ENCODE data around the gene OR8K1.

OR8K1 gene

DNA sequence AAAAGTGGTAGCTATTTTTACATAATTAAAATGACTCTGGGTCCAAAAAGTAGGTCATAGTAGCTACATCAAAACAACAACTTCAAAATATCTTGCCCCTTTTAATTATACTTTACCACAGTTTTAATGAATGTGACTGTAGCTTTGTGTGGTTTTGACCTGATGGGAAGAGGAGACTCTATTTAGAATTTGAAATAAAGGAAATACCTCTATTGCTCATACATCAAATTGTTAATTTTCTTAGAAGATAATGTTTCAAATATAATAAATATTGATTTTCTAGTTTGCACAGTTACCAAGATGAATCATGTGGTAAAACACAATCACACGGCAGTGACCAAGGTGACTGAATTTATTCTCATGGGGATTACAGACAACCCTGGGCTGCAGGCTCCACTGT is at the start of gene OR8K1:
OR8K1 (plus strand) TSS at position 301 of the 400 bp plus-strand sequence; CDS start at position 301, 0 bp downstream.
- no peak for DNase-seq

DNA sequence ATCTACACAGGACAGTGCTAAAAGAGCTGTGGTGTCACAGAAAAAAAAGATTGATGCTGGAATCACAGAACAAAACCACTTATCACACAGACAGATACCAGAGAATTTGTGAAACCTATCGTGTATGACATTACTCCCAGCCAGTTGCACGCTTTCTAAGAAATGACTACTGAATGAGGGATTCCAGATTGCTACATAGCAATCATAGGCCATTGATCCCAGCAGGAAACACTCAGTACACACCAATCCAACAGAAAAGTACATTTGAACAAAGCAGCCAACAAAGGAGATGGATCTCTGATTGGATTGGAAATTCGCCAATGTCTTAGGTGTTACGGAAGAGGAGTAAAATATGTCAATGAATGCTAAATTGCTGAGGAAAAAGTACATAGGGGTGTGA is 48.9 kb upstream of the OR8K1 start:
- DNase-seq: no peak

DNA sequence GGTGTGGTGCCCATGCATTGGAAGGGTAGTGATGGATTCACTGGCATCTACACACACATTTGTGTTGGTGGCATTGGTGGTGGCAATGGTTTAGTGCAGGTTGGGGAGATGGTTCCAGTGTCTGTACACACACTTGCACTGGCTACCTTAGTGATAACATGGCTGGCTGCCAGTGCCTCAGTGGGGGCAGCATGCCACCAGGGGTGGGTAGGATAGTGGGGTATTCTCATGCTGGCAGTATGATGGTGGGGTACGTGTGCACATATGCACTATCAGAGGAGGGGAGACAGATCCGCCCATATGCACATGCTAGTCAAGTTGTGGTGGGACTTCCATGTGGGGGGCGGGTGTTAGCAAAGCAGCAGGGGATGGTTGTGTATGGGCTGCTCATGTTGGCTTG is 38.0 kb upstream of the OR8K1 start:
- DNase-seq: no peak

DNA sequence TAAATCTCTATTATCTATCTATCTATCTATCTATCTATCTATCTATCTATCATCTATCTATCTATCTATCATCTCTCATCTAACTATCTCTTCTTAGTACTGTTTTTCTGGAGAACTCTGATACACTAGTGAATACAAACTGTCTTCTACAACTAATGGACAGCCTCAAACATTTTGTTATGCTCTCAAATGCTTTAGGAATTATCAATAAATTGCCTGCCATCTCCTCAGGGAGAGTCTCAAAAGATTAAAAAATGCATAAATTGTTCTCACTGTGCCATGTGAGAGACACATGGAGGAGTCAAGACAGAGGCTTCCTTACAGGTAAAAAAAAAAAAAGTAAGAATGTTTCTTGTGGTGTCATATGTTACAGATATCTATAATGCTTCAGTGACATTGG is 31.0 kb upstream of the OR8K1 start, which contains the start of gene OR8K3:
OR8K3 (plus strand) TSS at position 301 of the 400 bp plus-strand sequence. CDS start 3,163 bp downstream, outside the sequence.
- DNase-seq: no peak

DNA sequence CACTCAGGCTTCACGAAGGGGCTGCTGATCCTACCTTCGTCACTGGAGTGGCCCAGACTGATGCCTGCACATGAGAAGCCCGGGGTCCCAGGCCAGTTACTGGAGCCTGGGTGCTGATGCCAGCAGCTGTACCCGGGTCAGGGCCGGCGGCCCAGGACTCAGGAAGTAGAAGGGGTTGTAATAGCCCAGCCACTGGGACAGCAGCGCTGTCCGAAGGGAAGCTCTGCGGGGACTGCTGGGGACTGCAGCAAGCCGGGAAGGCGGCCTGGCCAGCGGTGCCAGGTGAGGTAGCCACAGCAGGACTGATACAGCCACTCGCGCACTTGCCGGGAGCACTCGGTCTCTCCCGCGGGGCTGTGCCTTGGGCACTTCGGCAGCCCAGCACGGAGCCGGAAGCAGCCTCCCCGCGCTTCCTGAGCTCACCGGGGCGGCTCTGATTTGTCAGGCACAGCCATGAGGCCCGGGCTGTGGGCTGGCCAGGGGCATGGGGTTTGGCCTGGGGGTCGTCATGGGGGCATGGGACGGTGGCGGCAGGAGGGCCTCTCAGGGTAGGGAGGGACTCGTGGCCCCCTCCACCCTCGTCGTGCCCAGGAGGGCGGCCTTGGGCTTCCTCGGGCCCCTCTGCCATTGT is 13.9 kb upstream of the OR8K1 start:
- DNase-seq: no peak

DNA sequence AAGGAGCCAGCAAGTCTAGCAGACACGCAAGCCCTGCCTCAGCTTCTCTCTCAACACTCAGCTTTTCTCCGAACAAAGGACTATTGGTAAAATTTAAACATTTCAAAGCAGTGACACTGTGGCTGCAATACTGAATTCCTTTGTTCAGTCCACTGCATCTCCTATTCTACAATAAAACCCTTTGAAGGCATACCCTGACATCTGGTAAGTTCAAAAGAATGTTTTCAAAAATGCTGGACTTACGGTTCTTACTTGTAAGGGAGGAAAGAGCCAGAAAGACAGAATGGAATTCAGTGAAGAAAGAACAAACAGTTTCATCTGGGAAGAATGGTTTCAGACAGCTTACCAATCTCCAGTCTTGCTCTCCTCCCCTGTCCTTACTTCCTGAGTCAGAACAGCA is 12.7 kb upstream of the OR8K1 start:
- DNase-seq: no peak

DNA sequence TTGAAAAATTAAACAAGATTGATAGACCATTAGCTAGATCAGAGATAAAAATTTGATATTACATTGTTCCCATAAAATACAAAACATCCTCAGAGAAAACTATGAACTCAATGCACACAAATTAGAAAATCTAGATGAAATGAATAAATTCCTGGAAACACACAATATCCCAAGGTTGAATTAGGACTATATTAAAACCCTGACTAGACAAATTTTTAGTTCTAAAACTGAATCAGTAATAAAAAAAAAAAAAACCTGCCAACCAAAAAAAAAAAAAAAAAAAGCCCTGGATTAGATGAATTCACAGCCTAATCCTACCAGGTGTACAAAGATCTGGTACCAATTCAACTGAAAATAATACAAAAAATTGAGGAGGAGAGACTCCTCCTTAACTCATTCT is 5.5 kb upstream of the OR8K1 start:
- no peak for DNase-seq

DNA sequence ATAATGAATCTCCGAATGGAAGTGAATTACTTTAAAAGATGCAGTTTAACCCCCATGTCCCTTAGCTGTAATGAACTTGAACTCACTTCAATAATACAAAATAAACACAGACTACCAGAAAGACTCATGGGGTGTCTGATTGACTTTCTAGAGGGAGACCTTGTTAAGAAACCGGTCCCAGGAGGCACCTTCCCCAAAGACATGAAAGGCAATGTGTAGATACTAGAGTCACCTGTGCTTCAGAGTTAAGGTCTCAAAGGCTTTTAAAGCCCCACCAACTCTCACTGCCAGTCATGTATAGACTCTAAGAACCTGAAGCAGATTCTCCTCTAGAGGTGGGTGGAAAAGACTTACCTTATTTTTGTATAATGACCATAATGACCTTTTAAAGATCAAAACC is 8.2 kb downstream of the OR8K1 start, which contains the start of gene OR8J1:
OR8J1 (plus strand) TSS at position 301 of the 400 bp plus-strand sequence. CDS start 5,956 bp downstream, outside the sequence.
- no peak for DNase-seq

DNA sequence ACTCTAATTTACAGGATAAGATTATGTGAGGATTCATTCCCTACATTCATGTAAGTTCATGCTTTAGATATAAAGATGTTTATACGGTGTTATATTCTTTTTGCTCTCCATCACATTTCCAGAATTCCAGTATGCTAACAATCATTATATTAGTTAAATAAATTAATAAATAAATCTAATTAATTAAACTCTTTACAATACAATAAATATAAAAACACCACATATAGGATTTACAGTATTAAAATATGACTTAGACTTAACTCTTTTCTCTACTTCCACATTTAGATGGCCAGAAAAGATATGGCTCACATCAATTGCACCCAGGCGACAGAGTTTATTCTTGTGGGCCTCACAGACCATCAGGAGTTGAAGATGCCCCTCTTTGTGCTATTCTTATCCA is 29.5 kb downstream of the OR8K1 start, which contains the start of gene OR8U1:
OR8U1 (plus strand) TSS at position 301 of the 400 bp plus-strand sequence; CDS start at position 301, 0 bp downstream.
- DNase-seq: no peak

DNA sequence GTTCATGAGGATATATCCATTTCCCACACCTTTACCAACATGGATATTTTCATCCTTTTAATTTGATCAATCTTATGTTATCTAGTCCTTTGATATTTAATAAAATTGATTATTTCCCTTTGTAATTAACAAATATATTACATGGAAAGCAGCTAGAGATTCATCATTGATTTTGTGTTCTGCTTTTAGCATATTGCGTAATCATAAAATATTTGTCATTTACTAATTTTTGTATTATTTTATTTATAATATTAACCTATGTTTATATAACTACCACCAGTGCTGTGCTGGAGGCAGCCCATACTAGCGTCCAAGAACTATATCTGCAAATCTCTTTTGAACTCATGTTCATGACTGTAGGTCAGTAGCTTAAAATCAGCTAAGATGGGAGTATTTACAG is 34.3 kb downstream of the OR8K1 start:
- no peak for DNase-seq

DNA sequence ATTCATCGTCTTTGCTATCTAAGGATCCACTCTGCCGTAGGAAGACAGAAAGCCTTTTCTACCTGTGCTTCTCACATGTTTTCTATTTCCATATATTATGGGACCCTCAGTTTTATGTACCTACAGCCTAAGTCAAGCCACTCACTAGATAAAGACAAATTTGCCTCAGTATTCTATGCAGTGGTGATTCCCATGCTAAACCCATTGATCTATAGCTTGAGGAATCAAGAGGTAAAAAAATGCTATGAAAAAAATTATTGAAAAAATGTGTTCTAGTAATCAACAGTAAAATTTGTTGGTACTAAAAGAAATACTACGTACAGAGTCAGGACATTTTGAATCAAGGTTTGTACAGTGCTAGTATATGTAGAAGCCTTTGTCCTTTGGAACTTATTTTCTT is 48.5 kb downstream of the OR8K1 start:
- DNase-seq: no peak

DNA sequence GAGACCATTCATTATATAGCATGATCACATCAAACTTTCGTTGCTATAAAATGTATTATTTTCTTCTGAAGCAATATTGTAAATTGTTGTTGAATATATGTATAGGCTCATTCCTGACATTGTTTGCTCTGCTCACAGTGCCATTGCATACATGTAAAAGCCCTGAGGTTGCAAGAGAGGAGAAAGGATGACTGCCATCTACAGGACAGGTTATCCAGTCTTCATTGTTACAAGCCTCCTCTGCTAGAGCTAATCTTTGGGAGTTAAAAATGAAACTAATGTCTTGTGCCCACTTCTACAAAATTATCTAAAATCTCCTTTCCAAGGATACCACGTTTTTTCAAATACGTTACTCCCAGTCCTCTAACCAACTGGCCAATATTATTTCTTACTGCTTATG is 50.2 kb downstream of the OR8K1 start:
- no peak for DNase-seq

All from amniotic stem cell (primary cell).